GM18520 (cell line): Measurements from ENCODE around the gene LMLN.
"Not testable (repeated sequence)": the region's sequence is repeated elsewhere in the genome, so short reads cannot be mapped to it uniquely, and the experiment has no call there.

ENCODE experiments used
- ATAC-seq: cut with Tn5 transposase; IDR thresholded peaks from one replicate; pipeline ENCODE4 v1.9.1; 2021; ENCODE audit not compliant: unreplicated experiment

LMLN gene, protein sequence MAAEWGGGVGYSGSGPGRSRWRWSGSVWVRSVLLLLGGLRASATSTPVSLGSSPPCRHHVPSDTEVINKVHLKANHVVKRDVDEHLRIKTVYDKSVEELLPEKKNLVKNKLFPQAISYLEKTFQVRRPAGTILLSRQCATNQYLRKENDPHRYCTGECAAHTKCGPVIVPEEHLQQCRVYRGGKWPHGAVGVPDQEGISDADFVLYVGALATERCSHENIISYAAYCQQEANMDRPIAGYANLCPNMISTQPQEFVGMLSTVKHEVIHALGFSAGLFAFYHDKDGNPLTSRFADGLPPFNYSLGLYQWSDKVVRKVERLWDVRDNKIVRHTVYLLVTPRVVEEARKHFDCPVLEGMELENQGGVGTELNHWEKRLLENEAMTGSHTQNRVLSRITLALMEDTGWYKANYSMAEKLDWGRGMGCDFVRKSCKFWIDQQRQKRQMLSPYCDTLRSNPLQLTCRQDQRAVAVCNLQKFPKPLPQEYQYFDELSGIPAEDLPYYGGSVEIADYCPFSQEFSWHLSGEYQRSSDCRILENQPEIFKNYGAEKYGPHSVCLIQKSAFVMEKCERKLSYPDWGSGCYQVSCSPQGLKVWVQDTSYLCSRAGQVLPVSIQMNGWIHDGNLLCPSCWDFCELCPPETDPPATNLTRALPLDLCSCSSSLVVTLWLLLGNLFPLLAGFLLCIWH

DNA sequence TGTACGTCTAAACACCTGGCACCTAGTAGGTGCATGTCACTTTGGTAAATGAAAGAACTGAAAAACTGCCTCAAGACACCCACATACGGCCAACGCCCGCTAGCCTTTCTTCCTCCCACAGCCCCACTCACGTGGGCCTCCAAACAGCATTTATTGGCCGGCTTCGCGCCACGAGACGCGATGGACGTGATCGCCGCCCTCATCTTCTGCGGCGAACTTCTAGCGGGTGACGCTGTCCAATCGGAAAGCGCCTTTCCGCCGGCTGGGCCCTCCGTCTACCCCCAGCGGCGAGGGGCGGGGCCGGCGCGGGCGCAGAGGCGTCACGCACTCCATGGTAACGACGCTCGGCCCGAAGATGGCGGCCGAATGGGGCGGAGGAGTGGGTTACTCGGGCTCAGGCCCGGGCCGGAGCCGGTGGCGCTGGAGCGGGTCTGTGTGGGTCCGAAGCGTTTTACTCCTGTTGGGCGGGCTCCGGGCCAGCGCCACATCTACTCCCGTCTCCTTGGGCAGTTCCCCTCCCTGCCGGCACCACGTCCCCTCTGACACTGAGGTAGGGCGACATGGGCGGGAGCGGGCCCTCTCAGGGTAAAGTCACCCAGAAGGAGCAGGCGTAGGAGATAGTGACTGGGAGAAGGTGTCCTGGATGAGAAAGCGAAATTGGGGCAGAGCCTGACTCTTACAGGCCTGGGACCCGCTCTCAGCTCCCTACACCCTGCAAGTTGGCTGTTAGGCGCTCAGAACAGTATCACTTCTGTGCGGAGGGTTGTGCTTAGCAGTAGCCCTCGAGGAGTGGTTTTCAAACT, at the start of gene LMLN:
Gene LMLN (plus strand): TSS at position 327 of the 803 bp plus-strand sequence. CDS start 29 bp downstream, at position 356.
- ATAC-seq, result peak; percentile 96

DNA sequence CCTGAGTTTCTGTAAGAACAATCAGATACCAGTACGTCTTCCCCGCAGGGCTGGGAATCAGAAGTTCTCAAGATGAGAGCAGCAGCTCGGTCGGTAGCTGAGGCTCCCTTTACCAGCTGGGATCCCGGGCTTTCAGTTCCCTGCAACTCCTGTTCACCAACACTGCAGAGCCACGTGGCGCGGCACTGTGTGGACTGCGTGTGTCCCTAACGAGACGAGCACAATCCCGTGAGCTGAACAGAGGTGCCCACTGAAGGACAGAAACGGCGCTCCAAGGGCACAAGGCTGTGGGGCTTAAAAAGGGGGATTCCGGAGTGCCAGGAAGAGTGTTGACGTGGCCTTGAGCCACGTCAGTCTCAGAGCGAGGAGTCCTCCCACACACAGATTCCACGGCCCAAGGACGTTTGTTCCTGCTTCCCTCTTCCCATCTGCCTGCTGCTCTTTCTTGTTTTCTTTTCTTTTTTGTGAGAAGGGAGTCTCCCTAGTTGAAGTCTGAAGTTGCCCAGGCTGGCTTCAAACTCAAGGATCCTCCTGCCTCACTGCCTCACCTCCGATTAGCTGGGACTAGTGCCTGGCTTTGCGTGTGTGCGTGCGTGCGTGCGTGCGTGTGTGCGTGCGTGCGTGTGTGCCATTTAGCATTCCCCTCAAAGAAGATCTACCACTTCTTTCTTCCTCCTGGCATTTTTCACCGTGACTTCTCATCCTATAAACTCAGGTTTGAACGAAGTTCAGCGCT, 47.1 kb upstream of the LMLN start:
- ATAC-seq, result no peak

DNA sequence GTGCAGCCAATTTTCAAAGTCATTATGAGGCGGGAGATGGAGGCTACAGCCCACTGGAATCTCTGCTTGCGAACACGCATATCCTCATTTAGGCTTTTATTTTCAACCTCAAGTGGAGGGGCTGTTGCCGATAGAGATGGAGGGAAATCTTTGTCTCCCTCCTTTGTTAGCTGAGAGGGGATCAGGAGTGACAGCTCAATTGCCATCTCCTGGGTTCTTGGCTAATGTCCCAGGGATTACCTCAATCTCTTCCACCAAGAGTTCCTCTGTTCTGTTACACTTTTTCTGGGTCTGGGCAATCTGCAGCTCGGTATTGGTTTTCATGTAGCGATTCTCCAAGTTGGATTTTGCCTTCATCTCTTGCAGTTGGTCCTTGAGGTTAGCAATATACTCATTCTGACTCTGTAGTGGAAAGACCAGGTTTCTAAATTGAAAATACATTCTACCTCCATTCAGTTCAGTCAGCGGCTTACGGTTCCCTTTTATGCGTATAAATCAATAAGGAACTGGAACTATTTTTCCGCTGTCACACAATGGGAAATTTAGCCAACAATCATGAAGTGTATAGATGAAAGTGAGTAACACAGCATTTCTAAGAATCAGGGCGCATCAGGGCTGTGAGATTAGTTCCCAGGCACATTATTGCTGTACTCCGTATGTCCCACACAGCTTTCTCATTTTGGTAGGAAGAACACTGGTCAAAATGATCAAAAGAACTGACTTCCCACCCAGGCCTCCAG, 46.2 kb upstream of the LMLN start:
- no peak for ATAC-seq

DNA sequence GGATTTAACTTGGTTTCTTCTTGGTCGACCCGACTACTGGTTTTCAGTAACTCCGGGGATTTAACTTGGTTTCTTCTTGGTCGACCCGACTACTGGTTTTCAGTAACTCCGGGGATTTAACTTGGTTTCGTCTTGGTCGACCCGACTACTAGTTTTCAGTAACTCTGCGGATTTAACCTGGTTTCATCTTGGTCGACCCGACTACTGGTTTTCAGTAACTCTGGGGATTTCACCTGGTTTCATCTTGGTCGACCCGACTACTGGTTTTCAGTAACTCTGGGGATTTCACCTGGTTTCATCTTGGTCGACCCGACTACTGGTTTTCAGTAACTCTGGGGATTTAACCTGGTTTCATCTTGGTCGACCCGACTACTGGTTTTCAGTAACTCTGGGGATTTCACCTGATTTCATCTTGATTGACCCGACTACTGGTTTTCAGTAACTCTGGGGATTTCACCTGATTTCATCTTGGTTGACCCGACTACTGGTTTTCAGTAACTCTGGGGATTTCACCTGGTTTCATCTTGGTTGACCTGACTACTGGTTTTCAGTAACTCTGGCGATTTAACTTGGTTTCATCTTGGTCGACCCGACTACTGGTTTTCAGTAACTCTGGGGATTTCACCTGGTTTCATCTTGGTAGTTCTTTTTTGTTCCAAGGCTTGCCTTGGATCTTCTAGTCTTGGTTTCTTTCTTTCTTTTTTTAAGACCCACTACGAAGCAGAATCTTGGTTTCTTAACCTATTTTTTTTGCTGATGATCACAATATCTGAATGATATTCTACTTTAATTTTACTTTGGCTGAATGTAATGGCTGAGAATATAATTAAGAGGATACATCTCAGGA, 38.4 kb upstream of the LMLN start:
- not testable (repeated sequence) for ATAC-seq

DNA sequence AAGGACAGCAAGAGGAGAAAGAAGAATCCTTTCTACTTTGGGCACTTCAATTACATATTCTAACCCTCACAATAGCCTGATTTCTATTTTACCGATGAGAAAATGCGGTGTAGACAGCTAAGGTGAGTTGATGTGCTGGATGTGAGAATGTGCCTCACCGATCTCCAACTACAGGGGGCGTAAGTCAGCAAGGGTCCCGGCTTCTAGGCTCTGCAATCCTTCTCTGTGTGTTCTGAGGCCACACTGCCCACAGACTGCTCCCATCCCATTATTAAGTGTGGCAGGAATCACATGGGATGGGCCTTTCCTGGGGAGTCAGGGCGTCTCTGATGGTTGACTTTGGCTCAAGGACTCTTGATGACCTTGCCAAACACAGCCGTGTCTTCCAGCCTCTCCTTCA, 33.6 kb upstream of the LMLN start:
- no peak for ATAC-seq

DNA sequence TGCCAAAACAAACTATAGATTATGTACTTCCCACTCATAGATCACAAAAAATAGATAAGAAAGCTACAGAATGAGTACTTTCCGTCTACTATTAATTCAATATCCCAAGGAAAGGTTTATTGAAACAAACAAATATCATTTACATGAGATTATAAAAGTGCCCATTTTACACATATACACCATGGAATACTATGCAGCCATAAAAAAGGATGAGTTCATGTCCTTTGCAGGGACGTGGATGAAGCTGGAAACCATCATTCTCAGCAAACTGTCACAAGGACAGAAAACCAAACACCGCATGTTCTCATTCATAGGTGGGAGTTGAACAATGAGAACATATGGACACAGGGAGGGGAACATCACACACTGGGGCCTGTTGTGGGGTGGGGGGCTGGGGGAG, 32.4 kb upstream of the LMLN start:
- not testable (repeated sequence) for ATAC-seq

DNA sequence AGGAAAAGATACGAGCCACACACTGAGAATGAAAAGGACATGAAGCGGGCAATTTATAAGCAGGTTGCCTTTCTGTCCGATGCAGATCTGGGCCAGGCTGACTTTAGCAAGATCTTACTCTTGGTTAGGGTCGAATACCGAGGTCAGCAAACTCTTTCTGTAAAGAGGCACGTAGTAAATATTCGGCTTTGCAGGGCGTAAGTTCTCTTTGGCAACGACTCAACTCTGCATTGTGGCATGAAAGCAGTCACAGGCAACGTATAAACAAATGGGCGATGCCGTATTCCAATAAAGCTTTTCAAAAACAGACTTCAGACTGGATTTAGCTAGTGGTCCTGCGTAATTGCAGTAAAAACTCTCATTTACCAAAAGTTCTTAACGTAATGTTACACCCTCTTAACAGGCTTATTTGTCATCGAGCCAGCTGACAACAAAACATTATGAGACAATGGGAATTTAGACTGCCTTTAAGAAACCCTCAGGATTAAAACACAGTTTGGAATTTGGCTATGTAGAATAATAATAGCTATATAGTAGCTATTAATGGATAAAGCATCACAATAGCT, 23.1 kb upstream of the LMLN start:
- ATAC-seq, result no peak

DNA sequence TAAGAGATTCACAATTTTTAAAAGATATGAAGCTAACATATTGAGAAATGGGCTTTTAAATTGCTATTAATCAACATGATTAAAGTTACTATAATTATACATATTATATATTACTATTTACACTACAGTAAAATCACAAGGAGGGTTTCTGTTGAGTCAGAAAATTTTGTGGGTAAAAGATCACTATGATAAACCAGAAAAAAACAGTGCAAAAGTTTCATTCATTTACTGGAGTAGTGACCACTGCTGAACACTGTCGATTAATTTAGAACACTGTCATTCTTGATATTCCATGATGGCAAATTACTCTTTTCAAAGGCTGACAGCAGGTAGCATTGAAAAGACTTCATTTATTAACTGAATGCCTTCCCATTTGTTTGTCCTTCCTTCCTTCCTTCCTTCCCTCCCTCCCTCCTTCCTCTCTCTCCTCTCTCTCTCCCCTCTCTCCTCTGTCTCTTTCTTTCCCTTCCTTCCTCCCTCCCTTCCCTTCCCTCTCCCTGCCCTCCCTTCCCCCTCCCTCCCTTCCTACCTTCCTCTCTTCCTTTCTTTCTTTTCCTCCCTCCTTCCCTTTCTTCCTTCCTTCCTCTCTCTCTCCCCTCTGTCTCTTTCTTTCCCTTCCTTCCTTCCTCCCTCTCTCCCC, 19.2 kb upstream of the LMLN start:
- no peak for ATAC-seq

DNA sequence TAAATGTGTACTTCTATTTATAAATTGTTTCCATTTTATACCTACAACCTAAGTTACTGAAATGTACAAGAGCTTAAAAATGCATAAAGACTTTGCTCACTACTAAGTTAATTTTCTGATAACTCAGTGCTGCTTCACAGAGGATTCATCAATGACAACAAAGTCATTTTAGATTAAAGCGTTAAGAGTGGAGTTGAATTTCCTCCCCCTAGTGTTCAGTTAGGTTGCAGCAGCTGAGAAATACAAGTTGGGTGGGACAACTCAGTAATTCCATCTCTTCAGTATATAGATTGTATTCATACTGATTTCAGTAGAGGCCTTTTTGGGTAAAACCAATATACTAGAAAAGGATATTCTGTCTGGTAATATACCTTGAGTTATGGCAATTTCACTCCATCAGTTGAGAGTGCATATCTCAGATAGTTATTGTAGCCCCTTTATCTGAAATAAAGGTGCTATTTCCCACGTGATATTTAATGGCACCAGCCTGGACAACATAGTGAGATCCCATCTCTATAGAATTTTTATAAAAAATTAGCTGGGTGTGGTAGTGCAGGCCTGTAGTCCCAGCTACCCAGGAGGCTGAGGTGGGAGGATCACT, 17.0 kb upstream of the LMLN start:
- no peak for ATAC-seq

DNA sequence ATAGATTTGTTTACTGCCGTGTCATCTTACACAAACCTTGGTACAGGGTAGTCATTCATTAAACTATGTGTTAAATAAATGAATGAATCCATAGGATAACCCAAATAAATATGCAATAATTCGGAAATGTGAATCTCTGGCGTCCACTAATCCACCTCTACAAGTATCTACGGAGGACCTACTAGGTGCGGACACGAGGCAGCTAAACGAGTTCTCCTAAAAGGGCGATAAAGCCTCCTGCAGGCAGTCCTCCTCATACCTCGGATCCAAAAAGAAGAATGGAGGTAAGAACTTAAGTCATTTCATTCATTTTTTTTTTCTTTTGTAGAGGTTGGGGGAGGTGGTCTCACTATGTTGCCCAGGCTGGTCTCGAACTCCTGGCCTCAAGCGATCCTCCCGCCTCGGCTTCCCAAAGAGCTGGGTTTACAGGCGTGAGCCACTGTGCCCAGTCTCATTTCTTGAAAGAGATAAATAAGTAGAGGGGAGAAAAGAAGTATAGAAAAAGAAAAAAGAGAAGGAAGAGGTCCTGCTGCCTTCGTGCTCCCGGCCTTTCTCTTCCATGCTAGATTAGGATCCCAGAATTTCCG, 10.7 kb upstream of the LMLN start:
- ATAC-seq, result no peak

DNA sequence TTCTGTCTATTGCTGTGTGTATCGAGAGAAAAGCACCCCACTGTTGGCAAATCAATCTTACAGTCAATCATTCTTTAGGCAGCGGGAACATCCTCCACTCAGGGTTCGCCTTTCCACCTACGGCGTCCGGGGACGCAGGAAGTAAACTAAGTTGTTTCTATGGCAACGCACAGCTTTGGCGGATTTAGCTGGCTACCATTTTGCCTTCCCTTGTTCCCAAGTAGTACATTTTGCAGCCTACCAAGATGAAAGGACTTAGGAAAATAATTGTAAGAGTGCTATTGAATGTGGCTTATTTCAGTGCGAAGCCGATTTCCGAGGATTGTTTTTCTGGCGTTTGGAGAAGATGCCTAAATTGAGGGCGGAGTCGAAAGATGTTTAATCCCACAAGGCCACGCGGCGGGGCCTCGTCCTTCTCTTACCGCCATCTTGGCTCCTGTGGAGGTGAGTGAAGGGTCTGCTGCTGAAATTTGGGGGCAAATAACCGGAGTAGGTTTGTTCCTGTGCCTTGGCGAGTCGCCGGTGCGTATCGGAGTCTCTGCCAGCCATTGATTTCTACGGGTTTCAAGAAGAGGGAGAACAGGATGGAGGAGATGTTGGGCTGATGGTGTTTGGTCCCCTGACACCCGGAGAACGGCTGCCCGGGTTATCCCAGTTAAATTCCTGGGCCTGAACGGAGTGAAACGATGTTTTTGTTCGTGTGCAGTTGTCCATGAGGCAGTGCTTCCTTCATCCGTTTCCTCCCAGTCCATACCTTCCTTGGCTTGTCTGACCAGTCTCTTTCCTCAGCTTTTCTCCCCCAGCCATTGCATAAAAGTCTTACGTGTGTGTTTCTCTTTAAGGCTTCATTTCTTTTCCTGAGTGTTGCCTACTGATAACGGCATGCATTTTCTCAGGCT, 10.0 kb upstream of the LMLN start, which contains the start of gene RPL35A:
Gene RPL35A (plus strand): TSS at position 413 of the 899 bp plus-strand sequence. CDS start 778 bp downstream, outside the sequence.
- ATAC-seq, result peak; percentile 66

DNA sequence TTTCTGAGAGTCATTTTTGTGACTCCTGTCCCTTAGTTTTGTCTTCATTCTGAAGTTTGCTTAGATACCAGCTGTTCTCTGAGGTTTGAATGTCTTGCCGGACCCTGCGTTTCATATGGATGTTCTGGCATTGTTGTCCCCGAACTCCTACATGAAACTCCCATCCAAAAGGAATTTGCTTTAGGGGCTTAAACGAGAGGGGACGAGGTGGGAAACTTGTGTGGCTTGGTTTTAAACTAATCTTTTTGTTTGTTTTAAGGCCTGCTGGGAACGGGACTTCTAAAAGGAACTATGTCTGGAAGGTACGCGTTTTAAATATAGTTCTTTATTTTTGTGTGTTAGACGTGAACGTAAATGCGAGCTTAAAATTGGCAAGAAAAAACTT, 9.3 kb upstream of the LMLN start:
- no peak for ATAC-seq

DNA sequence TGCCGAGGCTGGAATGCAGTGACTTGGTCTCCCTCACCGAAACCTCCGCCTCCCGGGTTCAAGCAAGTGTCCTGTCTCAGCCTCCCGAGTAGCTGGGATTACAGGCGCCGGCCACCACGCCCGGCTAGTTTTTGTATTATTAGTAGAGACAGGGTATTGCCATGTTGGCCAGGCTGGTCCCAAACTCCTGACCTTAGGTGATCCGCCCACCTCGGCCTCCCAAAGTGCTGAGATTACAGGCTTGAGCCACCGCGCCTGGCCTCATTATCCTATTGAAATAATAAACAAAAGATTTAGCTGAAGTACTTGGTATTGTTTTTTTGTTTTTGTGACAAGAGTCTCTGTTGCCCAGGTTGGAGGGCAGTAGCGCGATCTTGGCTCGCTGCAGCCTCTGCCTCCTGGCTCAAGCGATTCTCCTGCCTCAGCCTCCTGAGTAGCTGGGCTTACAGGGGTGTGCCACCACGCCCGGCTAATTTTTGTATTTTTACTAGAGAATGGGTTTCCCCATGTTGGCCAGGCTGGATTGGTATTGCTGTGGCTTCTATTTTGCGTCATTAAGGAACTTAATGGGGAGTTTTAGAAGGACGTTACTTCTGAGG, 8.5 kb upstream of the LMLN start:
- no peak for ATAC-seq

DNA sequence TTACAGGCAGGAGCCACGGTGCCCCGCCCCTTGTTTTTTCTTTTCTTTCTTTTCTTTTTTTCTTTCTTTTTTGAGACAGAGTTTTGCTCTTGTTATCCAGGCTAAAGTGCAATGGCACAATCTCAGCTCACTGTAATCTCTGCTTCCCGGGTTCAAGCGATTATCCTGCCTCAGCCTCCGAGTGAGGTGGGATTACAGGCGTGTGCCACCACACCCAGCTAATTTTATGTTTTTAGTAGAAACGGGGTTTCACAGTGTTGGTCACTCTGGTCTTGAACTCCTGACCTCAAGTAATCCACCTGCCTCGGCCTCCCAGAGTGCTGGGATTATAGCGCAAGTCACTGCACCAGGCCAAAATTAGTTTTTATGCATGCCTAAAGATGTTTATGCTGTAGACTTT, 7.6 kb upstream of the LMLN start:
- ATAC-seq, result no peak

DNA sequence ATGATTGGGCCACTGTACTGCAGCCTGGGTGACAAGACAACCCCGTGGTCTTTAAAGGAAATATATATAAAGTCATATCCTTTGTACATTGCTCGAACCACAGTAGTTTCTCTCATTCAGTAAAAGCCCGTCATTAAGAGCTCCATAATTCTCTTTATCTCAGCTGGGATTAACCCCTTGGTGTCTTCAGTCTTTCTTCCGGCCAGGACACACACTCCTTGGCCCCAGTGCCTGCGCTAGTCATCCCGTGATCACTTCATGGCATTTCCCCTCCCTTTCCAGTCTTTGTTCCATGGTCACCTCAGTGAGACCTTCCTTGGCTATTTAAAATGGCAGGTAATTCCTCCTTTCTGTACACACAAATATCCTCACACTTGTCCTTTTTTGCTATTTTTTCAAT, 6.7 kb upstream of the LMLN start:
- no peak for ATAC-seq

DNA sequence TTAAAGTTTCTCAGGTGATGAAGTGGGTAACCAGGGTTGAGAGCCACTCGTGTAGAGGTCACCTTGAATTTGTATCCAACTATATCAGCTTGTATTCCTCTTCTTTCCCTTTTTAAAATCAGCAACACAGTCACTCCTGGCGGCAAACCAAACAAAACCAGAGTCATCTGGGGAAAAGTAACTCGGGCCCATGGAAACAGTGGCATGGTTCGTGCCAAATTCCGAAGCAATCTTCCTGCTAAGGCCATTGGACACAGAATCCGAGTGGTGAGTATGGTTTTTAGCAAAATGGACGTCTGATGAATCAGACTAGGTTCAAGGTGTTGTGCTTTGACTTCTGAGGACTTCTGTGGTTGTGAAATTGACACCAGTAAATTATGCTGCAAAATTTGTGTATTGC, 6.1 kb upstream of the LMLN start:
- no peak for ATAC-seq
